Activated CD4-positive, alpha-beta T cell treated with anti-CD3 and anti-CD28 coated beads, Interleukin-2, Interleukin-4, amounts not matched to agents 100 ng/mL and 50 ng/mL, durations not matched to agents 16 hours and 8 hours (primary cell): ENCODE results near the gene WNT10A.
"Not testable (repeated sequence)": the region's sequence is repeated elsewhere in the genome, so short reads cannot be mapped to it uniquely, and the experiment has no call there.

Experiments
- DNase-seq: peaks from one replicate; pipeline ENCODE4 v3.0.0-alpha.2; 2020; ENCODE audit warnings: low spot score

WNT10A gene

GRCh38 chr2:218880102-218880858 is at the start of gene WNT10A:
WNT10A (plus strand) TSS chr2:218880852; CDS start chr2:218880996, 144 bp downstream.
- no peak for DNase-seq

GRCh38 chr2:218831378-218831990 is 49.2 kb upstream of the WNT10A start, which contains the start of gene PRKAG3:
PRKAG3 (minus strand) TSS chr2:218831803.
- DNase-seq = no peak

- DNase-seq = no peak
These were observed 48.6 kb upstream of the WNT10A start for GRCh38 chr2:218832081-218832480.

DNA sequence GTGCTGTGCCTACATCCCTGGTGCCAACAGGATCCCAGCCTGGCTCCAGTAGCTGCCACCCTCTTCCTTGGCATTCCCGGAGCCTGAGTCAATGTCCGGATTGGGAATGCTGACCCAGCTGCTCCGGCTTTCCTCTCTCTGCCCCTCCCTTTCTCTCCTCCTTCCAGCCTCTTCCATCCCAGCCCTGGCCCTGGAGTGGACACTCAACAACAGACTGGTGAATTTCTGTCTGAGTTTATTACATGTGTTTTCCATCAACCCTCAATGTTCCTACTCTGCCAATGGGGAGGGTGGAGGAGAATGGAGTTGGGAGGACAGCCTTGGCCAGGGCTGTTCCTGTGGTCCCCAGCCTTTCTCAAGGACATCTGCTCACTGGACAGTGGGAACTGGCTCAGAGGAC is 48.1 kb upstream of the WNT10A start:
- DNase-seq = no peak

DNA sequence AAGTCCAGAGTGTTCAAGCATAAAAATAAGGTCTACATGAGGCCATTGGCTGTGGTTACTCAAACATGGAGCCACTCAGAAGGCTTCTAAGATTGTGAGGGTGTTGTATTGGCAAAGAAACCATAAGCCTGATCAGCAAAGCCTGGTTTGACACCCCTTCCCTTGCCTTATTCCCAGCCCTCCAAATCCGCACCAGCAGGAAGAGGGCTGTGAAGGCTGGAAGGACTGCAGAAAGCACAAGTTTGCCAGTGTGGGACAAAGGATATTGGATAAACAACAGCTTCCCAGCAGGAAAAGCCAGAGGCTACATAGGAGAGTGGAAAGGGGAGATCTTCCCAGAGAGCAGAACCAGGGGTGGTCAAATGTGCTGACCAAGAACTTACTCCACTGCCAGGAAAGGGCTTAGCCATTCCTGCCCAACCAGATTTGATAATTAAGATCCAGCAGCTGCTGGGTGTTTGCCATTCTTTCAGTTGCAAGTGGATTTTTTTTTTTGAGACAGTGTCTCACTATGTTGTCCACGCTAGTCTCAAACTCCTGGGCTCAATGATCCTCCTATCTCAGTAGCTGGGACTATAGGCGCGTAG is 47.5 kb upstream of the WNT10A start:
- no peak for DNase-seq

GRCh38 chr2:218834685-218835084 is 46.0 kb upstream of the WNT10A start:
- no peak for DNase-seq

- no peak for DNase-seq
These were observed 43.2 kb upstream of the WNT10A start for GRCh38 chr2:218837495-218837894.

DNA sequence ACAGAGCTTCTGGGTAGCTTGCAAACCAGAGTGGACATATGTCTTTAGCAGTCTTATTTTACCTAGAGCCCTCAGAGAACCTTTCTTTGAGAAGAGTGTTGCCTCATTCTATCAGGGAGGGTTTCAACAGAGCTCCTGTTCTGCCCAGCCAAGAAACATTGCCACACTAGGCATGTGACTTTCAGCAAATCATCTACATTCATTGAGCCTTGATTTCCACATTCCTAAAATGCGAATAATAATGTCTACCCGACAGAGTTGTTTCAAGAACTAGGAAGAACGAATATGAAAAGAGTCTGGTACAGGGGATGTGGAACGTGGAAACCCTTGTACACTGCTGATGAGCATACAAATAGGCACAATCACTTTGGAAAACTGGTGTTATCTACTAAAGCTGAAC is 41.2 kb upstream of the WNT10A start:
- no peak for DNase-seq

GRCh38 chr2:218839888-218840287 is 40.8 kb upstream of the WNT10A start:
- no peak for DNase-seq

DNA sequence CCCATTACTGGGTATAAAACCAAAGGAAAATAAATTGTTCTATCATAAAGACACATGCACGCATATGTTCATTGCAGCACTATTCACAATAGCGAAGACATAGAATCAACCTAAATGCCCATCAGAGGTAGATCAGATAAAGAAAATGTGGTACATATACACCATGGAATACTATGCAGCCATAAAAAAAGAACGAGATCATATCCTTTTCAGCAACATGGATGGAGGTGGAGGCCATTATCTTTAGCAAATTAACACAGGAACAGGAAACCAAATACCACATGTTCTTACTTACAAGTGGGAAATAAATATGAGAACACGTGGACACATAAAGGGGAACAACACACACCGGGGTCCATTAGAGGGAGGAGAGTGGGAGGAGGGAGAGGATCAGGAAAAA is 36.3 kb upstream of the WNT10A start:
- DNase-seq = not testable (repeated sequence)

DNA sequence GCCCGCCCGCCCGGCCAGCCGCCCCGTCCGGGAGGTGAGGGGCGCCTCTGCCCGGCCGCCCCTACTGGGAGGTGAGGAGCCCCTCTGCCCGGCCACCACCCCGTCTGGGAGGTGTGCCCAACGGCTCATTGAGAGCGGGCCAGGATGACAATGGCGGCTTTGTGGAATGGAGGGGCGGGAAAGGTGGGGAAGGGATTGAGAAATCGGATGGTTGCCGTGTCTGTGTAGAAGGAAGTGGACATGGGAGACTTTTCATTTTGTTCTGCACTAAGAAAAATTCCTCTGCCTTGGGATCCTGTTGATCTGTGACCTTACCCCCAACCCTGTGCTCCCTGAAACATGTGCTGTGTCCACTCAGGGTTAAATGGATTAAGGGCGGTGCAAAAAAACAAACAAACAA is 33.7 kb upstream of the WNT10A start:
- DNase-seq = not testable (repeated sequence)

DNA sequence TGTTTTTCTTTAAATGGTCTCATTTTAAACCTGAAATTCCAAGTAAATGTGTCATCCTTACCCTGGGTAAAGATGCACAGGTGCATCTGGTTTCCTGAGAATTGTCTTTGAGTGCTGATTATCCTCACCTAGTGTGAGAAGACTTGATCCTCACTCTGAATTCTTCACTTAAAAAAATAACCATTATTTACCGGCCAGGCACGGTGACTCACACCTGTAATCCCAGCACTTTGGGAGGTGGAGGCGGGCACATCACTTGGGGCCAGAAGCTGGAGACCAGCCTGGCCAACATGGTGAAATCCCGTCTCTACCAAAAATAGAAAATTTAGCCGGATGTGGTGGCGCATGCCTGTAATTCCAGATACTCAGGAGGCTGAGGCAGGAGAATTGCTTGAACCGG is 30.9 kb upstream of the WNT10A start:
- no peak for DNase-seq

DNA sequence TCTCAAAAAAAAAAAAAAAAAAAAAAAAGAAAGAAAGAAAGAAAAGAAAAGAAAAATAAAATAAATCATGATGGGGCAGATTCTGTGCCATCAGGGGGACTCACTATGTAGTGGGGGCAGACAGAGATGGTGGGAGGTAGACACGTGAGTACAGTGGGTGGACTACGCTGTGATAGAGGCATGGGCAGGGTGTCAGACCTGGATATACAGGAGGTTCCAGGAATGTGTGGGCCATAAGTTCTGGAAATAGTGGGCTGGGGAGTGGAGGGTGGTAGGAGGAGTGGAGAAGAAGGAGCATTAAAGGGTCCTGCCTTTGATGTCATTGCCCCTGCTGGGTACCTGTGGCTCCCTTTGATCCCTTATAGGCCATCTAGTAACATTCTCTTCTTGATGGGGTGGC is 29.9 kb upstream of the WNT10A start:
- no peak for DNase-seq

DNA sequence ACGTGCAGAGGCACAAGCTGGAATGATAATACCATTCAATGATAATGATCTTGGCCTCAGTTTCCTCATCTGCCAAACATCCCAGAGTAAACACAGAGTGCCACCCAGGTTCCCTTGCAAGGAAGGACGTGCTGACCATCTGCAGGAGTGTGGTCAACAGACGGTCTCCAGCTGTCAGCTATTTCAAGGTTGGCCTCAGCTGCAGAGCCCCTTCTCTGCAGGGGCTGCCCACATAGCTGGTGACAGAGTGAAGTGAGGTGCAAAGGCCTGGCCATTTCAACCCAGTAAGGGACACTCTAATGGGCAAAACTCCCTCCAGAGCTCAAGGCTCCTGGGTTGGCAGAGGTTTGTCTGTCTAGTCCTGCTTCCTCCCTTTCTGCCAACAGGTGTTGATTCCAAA is 29.4 kb upstream of the WNT10A start:
- DNase-seq = no peak

- DNase-seq = peak; percentile 60
These were observed 27.6 kb upstream of the WNT10A start for GRCh38 chr2:218852911-218853667.

- no peak for DNase-seq
These were observed 26.9 kb upstream of the WNT10A start for GRCh38 chr2:218853766-218854165.

DNA sequence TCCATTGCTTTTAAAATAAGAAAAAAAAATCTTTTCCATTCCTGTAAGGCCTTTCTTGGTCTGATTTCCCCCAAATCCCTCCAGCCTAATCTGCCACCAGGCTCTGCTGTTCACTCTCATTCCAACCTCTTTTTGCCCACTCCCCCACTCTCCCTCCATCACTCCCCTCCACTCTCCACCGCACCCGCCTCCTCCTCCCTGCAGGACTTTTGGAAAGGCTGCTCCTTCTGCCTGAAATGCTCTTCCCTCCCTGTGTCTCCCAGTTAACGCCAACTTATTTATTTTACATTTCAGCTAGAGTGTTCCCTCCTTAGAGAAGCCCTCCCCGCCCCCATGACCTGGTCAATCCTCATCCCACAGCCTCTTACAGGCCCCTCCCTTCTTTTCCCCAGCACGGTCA is 25.8 kb upstream of the WNT10A start:
- DNase-seq = no peak

DNA sequence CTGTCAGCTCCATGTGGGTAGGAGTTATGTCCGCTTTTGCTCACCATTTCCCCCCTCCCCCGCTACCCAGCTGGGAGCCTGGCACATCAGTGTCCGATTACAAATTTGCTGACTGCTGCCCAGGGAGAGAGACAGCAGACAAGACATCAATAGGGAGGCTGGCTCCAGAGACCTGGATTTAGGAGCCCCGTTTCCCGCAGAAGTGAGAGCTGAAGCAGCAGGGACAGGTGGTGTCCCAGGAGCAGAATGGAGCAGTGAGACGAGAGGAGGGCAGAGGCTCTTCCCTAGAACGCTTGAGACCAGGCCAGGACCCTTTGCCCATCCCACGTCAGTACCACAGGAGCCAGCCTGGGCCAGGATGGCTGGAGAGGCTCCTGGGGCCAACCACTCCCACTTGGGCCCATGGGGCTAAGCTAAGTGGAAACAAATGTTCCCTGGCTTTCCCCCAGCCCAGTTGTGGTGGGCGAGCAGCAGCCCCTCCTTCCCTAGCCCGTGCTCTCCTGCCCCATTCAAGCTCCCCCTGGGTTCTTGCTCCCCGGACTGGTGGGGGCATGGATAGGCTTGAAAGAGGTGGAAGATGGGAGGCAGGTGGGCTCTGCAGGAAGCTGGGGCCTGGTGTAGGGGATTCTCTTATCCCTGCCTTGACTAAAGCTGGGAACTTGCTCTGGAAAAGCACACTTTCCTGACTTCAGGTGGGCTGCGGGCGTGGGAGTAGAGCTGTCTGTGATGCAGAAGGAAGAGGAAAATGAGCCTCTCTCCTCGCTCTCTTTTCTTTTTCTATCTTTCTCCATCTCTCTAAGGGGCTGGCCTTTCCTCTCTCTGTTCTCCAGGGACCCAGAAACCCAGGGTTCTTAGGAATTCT is 25.1 kb upstream of the WNT10A start:
- DNase-seq = no peak

GRCh38 chr2:218856167-218856895 is 24.3 kb upstream of the WNT10A start:
- DNase-seq = no peak

GRCh38 chr2:218856896-218857243 is 23.8 kb upstream of the WNT10A start:
- DNase-seq = no peak
